Inferior parietal cortex (tissue), 1 donor: ENCODE data around the gene MYO5B.
"Not testable (repeated sequence)": the region's sequence is repeated elsewhere in the genome, so short reads cannot be mapped to it uniquely, and the experiment has no call there.

Experiments used
- DNase-seq: peaks from one replicate; pipeline ENCODE4 v3.0.0-alpha.2; 2016; ENCODE audit errors: extremely low spot score

MYO5B gene

DNA sequence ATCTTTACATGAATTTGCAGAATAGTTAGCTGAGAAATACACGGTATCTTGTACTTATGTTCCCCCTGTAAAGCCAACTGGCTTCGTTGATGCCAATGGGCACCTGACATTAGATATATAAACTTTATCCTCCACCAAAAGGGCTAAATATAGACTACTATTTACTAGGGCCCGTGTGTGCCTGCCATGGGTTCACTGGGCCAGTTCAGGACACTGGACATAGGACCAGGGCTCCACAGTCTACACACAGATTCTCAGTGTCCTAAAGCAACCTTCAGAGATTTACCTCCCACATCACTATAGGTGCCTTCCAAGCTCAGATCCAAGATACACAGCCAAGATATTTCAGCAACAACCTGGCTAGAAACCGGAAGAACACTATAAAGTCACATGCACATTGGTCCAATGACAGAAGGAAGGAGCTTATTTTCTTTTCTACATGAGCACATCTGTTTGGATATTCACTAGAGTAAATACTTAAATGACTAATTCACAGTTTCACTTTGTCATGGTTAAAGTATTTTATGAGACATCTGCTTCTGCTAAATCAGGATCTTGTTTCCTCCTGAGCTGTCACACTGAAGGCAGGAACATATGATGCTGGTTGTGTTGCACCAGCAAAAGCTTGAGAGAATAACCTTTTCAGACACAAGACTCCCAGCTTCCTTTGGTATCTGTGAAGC is 95.1 kb downstream of the MYO5B start:
- peak; percentile 55 for DNase-seq

- DNase-seq = no peak
Observed at GRCh38 chr18:50097702-50098101, 97.2 kb downstream of the MYO5B start.

- DNase-seq = no peak
Observed at GRCh38 chr18:50096766-50097435, 98.0 kb downstream of the MYO5B start.

DNA sequence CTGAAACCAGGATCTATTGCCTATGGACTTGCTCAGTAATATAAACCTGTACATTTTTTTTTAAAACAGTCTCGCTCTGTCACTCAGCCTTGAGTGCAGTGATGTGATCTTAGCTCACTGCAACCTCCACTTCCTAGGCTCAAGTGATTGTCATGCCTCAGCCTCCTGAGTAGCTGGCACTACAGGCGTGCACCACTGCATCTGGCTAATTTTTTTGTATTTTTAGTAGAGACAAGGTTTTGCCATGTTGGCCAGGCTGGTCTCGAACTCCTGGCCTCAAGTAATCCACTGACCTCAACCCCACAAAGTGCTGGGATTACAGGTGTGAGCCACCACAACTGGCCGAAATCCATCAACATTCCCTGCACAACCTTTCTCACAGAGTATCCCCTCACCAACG is 100.2 kb downstream of the MYO5B start:
- DNase-seq = not testable (repeated sequence)

DNA sequence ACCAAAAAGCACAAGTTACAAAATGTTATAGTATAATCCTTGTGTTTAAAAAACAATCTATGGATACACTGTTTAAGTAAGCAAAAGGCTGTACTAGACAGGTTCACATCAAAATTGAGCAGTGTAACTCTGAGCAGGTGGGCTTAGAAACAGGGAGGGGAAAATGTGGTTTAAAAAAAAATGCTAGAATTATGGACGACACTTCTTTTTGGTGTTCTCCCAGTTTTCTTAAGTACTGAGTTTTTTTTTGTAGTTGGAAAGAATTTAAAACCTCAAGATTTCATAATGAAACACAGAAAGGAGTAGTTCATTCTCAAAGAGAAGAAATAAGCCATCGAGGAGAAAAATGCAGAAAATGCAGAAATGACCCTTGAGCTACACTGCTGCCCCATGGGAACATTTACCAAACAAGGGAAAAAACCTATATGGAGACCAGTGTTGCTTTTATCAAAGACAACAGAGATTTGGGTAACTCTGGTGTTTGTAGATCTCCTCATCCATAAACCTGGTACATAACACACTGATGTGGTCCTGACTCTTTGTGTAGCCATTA is 100.7 kb downstream of the MYO5B start:
- DNase-seq = no peak

- no peak for DNase-seq
Observed at GRCh38 chr18:50093366-50094064, 101.4 kb downstream of the MYO5B start.

DNA sequence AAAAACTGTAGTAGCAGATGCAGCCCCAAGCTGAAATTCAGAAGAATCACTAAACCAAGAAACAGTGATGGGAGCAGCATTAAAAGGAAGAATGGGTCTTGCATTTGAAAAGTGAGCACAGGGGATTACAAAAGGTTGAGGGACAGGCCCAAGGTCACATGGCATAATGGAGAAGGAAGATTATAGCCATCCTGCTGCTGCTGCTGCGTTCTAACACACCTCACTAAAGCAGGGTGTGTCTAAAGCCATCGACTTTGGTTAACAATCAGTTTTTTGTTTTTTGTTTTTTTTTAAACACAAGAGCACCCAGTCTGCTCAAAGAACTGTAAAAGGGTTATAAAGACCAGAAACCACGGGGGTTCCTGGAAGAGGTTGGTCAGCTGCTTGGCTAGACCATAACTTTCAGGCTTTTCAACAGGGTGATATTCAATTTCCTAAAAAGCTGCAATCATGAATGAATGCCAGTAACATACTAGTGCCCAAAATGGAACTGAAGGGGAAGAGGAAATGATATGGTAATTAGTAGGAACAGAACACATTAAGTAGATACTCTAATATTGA is 102.6 kb downstream of the MYO5B start:
- DNase-seq = no peak

GRCh38 chr18:50091509-50092244 is 103.3 kb downstream of the MYO5B start:
- peak; percentile 60 for DNase-seq

- DNase-seq = no peak
Observed at GRCh38 chr18:50090370-50091312, 104.3 kb downstream of the MYO5B start.

GRCh38 chr18:50089702-50090101 is 105.2 kb downstream of the MYO5B start:
- no peak for DNase-seq

- DNase-seq = no peak
Observed at GRCh38 chr18:50083708-50084107, 111.2 kb downstream of the MYO5B start.

DNA sequence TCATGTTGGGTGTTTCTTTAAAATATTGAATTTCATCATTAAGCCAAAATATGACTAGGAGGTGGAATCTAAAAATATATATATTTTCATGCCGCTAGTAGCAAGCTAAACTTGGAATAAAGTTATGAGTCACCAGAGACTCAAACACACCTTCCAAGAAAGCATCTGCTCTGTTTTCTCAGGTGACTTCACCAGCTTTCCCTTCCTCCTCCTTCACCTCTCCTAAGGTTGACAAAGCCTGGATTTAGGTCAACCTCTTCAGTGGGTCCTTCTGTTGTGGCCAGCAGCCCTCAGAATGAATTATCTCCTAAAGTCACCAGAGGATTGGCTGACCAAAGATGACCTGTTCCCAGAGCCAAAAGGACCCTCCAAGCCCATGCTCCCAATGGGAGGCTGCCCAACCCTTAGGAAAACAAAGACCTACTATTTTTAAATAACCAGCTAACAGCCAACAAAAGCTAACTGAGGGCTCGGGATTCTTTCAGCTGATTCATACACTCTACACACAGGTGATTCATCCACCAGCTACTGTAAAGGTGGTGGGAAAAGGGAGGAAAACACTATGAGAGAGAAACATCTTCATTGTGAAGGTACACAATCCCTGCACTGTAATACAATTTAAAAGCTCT is 113.9 kb downstream of the MYO5B start:
- DNase-seq = no peak

DNA sequence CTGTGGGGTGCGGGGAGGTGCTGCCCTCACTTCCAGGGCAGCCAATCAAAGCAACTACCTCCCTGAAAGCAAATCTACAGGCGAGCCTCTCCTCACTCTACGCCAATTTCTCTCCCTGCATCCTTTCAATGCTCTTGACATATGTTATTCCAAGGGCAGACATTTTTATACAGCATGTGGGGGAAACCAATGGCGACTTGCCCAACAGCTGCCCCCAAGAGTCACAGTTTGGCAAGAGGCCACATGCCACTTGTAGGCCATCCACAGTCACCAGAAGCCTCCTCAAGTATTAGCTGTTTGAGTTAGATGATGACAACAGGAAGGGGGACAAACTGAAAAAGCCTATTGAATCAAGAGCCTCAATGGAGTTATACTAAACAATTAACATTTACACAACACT is 114.6 kb downstream of the MYO5B start:
- DNase-seq = no peak

- peak; percentile 47 for DNase-seq
Observed at GRCh38 chr18:50079571-50080295, 115.2 kb downstream of the MYO5B start.

DNA sequence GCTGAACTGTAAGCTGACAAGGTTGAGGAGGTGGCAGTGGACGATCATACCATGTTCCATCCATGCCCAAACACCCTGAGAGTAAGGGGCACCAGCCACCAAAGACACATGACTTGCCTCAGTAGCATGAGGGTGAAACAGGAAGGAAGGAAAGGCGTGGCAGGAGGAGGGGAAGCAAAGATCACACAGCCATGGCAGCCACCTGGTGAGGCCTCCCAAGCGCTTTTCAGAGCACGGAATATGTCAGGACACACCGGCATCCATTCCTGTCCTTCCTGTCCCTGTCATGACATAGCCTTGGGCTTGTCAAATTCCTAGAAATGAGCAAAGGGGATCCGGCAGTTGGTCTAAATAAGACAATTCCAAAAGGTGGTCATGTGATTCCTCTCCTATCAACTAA is 118.7 kb downstream of the MYO5B start:
- DNase-seq = no peak

DNA sequence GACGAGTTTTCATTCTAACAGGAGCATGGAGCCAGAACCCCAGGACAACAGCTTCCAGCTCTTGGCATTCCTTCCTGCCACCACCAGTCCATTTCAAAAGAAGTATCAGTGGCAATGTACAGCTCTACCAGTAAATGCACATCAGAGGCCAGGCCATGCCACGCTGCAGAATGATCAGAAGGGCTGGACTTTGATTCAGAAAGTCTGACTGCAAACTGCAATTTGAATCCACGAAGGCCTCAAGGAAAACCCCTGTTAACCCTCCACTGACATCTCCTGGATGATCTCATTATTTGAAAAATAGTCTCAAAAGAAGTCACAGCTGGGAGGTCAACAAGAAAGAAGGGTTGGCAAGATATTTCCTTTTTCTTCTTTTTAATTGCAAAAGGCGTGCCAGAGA is 119.2 kb downstream of the MYO5B start:
- no peak for DNase-seq

- no peak for DNase-seq
Observed at GRCh38 chr18:50074404-50074803, 120.5 kb downstream of the MYO5B start.

- DNase-seq = no peak
Observed at GRCh38 chr18:50073319-50073718, 121.6 kb downstream of the MYO5B start.

DNA sequence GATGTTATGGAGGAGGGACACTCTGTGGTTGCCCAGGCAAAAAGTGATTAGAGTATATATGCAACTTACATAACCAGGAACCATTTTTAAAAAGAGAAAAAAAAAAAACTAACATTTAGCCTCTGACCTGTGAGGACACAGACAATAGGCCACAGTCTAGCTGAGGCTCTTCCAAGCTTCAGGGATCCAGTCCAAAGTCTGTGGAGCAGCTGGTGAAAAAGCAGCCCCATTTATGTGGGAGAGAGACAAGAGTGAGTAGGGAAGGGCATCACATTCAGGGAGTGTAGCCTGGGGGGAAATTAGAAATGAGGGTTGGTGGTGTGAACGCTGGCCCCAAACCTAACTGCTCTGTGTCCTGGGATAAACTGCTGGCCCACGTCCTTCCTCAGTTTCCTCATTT is 122.8 kb downstream of the MYO5B start:
- DNase-seq = no peak
